Fibroblast of mammary gland (primary cell): ENCODE measurements around the gene KIF16B.
"Not testable (repeated sequence)": the region's sequence is repeated elsewhere in the genome, so short reads cannot be mapped to it uniquely, and the experiment has no call there.

Source experiments
- DNase-seq: peaks from one replicate; pipeline ENCODE4 v3.0.0-alpha.2; 2010; ENCODE audit warnings: low read depth
- H3K4me3 ChIP-seq: 2 replicates; pipeline ENCODE4 v1.5.1; 2011; ENCODE audit warnings: low read depth, mild to moderate bottlenecking, low read length, moderate library complexity; ENCODE audit not compliant: control insufficient read depth
- TF ChIP-seq, protein P1 (sequence below): conservative IDR thresholded peaks from 2 replicates; pipeline ENCODE4 v1.5.1; 2011; ENCODE audit warnings: low read depth, low read length, inconsistent platforms; ENCODE audit not compliant: control insufficient read depth, insufficient read depth

The KIF16B gene

DNA sequence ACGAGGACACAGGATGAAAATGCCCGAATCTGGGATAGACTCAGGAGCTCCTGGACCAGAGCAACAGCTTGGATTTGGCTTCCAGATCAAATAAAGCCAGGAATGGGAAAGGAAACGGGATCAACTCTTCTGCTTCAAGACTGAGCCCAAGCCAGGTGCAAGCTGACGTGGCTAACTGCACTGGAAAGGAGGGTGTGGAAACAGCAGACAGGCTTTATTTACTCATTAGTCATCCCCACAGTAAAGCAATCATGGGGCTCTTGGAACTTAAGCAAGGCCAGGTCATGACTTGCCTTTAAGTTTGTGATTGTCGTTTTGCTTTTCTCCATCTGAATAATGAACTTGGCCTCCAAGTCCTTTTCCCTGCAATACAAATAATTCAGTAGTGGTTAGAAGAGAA is 45.2 kb downstream of the KIF16B start:
- peak; percentile 97 for DNase-seq
- no peak overlapping the region for H3K4me3 ChIP-seq
- TF ChIP-seq, protein P1, sequence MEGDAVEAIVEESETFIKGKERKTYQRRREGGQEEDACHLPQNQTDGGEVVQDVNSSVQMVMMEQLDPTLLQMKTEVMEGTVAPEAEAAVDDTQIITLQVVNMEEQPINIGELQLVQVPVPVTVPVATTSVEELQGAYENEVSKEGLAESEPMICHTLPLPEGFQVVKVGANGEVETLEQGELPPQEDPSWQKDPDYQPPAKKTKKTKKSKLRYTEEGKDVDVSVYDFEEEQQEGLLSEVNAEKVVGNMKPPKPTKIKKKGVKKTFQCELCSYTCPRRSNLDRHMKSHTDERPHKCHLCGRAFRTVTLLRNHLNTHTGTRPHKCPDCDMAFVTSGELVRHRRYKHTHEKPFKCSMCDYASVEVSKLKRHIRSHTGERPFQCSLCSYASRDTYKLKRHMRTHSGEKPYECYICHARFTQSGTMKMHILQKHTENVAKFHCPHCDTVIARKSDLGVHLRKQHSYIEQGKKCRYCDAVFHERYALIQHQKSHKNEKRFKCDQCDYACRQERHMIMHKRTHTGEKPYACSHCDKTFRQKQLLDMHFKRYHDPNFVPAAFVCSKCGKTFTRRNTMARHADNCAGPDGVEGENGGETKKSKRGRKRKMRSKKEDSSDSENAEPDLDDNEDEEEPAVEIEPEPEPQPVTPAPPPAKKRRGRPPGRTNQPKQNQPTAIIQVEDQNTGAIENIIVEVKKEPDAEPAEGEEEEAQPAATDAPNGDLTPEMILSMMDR: no peak

DNA sequence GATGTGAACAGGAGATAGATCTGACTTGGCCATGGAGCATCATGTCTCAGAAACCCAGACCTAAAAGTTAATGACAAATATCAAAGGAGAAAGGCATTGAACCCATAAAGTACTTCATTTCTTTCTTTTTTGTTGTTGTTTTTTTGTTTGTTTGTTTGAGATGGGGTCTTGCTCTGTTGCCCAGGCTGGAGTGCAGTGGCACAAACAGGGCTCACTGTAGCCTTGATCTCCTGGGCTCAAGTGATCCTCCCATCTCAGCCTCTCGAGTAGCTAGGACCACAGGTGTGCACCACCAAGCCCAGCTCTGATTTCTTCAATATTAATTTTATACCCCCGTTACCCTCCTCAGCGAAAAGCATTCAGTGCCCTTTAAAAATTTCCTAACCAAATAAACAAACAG is 45.8 kb downstream of the KIF16B start:
- DNase-seq: no peak
- TF ChIP-seq, protein P1: no peak

DNA sequence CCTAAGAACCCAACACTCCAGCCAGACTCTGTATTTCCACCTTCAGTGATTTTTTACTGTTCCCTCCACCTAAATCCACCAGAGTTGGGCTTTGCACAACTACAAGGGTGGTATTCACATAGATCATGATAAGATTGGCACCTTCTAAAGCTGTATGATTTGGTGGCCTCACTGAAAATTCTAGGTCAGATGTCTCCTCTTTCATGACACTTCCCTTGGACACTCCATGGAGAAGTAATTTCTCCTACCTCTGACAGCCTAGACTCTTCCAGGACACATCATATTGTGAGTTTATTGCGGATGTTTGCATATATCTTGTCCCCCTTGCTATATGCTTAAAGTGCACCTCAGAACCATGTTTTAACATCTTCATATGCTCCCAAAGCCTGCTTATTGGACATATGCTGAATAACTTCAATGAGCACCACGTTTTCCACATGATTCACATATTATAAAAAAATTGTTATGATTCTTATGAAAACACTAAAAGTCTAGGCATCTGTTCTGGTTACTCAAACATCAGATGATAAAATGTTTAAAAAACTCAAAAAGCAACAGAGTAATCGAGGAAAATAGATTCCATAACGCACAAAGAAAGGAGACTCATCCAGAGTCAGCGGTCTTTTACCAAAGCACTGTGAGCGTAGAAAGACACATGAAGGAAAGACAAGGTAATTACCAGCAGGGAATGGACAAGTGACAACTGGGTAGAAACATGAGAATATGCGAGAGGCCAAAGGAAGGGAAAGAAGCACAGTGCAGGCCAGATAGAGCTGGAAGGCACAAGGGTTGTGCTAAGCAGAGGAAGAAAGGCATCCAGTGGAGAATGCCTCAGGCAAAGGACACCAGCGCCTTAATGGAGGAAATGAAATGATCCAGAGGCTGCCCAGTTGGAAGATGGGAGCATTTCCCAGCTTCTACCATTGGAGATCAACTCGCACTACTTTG is 46.5 kb downstream of the KIF16B start:
- no peak overlapping the region for H3K4me3 ChIP-seq
- TF ChIP-seq, protein P1: no peak
- DNase-seq: no peak

More for the DNA sequence above, 45.8 kb downstream of the KIF16B start:
- H3K4me3 ChIP-seq: no peak overlapping the region

DNA sequence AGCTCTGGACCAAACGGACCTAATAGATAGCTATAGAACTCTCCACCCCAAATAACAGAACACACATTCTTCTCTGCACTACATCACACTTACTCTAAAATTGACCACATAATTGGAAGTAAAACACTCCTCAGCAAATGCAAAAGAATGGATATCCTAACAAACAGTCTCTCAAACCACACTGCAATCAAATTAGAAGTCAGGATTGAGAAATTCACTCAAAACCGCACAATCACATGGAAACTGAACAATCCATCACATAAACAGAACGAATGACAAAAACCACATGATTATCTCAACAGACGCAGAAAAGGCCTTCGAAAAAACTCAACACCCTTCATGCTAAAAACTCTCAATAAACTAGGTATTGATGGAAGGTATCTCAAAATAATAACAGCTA is 50.6 kb downstream of the KIF16B start:
- DNase-seq, H3K4me3 ChIP-seq: not testable (repeated sequence)

DNA sequence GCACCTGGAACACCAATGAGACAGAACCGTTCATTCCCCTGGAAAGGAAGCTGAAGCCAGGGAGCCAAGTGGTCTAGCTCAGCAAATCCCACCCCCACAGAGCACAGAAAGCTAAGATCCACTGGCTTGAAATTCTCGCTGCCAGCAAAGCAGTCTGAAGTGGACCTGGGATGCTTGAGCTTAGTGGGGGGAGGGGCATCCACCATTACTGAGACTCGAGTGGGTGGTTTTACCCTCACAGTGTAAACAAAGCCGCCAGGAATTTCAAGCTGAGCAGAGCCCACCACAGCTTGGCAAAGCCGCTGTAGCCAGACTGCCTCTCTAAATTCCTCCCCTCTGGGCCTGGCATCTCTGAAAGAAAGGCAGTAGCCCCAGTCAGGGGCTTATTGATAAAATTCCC is 53.1 kb downstream of the KIF16B start:
- no peak overlapping the region for H3K4me3 ChIP-seq
- TF ChIP-seq, protein P1: no peak
- no peak for DNase-seq

DNA sequence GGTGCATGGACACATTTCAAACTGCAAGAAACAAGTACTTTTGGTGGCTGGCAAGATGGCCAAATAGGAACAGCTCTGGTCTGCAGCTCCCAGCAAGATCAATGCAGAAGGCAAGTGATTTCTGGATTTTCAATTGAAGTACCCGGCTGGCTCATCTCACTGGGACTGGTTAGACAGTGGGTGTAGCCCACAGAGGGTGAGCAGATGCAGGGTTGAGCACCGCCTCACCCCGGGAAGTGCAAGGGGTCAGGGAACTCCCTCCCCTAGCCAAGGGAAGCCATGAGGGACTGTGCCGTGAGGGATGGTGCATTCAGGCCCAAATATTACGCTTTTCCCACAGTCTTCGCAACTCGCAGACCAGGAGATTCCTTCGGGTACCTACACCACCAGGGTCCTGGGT is 53.6 kb downstream of the KIF16B start:
- H3K4me3 ChIP-seq, DNase-seq: not testable (repeated sequence)

DNA sequence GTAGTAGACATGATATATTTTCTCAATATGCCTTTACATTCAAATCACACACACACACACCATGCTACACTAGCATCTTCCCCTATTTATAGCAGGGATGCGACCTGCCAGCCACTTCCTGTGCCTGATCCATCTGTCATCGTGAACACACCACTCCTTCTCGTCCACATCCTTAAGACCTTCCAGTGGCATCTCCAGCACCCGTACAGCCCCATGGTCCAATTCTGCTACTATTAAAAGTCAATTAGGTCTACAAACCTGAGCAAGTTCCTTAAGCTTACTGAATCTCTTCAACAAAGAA is 54.5 kb downstream of the KIF16B start:
- TF ChIP-seq, protein P1: no peak
- DNase-seq: no peak
- H3K4me3 ChIP-seq: no peak overlapping the region
